Astrocyte (in vitro differentiated cells and primary cell): ENCODE data around the gene LGI2. TPM values are rescaled to one million over a fixed set of nuclear protein-coding genes. Genes with fewer than 3 reads are reported as not detected.

ENCODE experiments used
- DNase-seq: peaks from one replicate; pipeline ENCODE4 v3.0.0-alpha.2; 2010; ENCODE audit warnings: low read depth
- FAIRE-seq: peaks from 2 replicates; lab custom pipeline; 2011; peaks lifted over from hg19 to GRCh38; lab: Jason Lieb, UNC
- H2AFZ ChIP-seq: 2 replicates; pipeline ENCODE4 v1.6.0; 2012; ENCODE audit warnings: low read depth, low read length, inconsistent platforms
- H3K27ac ChIP-seq: 2 replicates; pipeline ENCODE4 v1.5.1; 2011; ENCODE audit warnings: low read depth, low read length, inconsistent platforms
- H3K27me3 ChIP-seq: 2 replicates; pipeline ENCODE4 v1.6.0; 2011; ENCODE audit warnings: low read length, inconsistent platforms; ENCODE audit not compliant: insufficient read depth
- H3K36me3 ChIP-seq: 2 replicates; pipeline ENCODE4 v1.5.1; 2011; ENCODE audit warnings: low read length, inconsistent platforms; ENCODE audit not compliant: insufficient read depth
- H3K4me1 ChIP-seq: 2 replicates; pipeline ENCODE4 v1.5.1; 2011; ENCODE audit warnings: low read length, inconsistent platforms; ENCODE audit not compliant: insufficient read depth
- H3K4me2 ChIP-seq: 2 replicates; pipeline ENCODE4 v1.6.0; 2012; ENCODE audit warnings: low read length, inconsistent platforms
- H3K4me3 ChIP-seq: 2 replicates; pipeline ENCODE4 v1.5.1; 2011; ENCODE audit warnings: low read depth, mild to moderate bottlenecking, low read length, inconsistent platforms; ENCODE audit not compliant: insufficient read depth
- H3K79me2 ChIP-seq: 2 replicates; pipeline ENCODE4 v1.6.0; 2012; ENCODE audit warnings: mild to moderate bottlenecking, low read length, inconsistent platforms; ENCODE audit not compliant: insufficient read depth
- H3K9ac ChIP-seq: 2 replicates; pipeline ENCODE4 v1.6.0; 2012; ENCODE audit warnings: mild to moderate bottlenecking, low read length, inconsistent platforms
- H3K9me3 ChIP-seq: 2 replicates; pipeline ENCODE4 v1.5.1; 2012; ENCODE audit warnings: low read depth, mild to moderate bottlenecking, low read length, inconsistent platforms; ENCODE audit not compliant: insufficient read depth
- H4K20me1 ChIP-seq: 2 replicates; pipeline ENCODE4 v1.6.0; 2012; ENCODE audit warnings: low read length, inconsistent platforms; ENCODE audit not compliant: insufficient read depth
- H3K27ac Mint-ChIP-seq: one replicate; pipeline ENCODE4 v1.8.0; 2021; ENCODE audit warnings: mild to moderate bottlenecking, mixed read lengths; ENCODE audit not compliant: unreplicated experiment
- H3K27me3 Mint-ChIP-seq: one replicate; pipeline ENCODE4 v1.8.0; 2021; ENCODE audit warnings: low read depth, mixed read lengths; ENCODE audit not compliant: unreplicated experiment
- H3K36me3 Mint-ChIP-seq: one replicate; pipeline ENCODE4 v1.8.0; 2021; ENCODE audit warnings: low read depth, mixed read lengths; ENCODE audit not compliant: unreplicated experiment
- H3K4me1 Mint-ChIP-seq: one replicate; pipeline ENCODE4 v1.8.0; 2021; ENCODE audit warnings: low read depth, mixed read lengths; ENCODE audit not compliant: unreplicated experiment
- H3K4me3 Mint-ChIP-seq: one replicate; pipeline ENCODE4 v1.8.0; 2021; ENCODE audit warnings: mild to moderate bottlenecking, moderate library complexity, mixed read lengths; ENCODE audit not compliant: unreplicated experiment
- H3K9me3 Mint-ChIP-seq: one replicate; pipeline ENCODE4 v1.8.0; 2021; ENCODE audit warnings: mild to moderate bottlenecking, mixed read lengths; ENCODE audit not compliant: unreplicated experiment
- CTCF ChIP-seq: IDR thresholded peaks from 2 replicates; pipeline ENCODE4 v1.5.1; 2011; ENCODE audit warnings: low read depth, mild to moderate bottlenecking, inconsistent platforms, low read length, moderate library complexity; ENCODE audit not compliant: insufficient read depth
- EZH2 ChIP-seq: IDR thresholded peaks from 2 replicates; pipeline ENCODE4 v1.6.1; 2012; ENCODE audit warnings: mild to moderate bottlenecking, low read length, inconsistent platforms; ENCODE audit not compliant: insufficient read depth
- total RNA-seq: library from RNA; stranded (reverse); gene quantifications from 2 replicates; pipeline ENCODE4 v1.2.1, GENCODE V29; 2021

The LGI2 gene
- total RNA-seq, 1 donor from 2014 or later, result 0.27 TPM

DNA sequence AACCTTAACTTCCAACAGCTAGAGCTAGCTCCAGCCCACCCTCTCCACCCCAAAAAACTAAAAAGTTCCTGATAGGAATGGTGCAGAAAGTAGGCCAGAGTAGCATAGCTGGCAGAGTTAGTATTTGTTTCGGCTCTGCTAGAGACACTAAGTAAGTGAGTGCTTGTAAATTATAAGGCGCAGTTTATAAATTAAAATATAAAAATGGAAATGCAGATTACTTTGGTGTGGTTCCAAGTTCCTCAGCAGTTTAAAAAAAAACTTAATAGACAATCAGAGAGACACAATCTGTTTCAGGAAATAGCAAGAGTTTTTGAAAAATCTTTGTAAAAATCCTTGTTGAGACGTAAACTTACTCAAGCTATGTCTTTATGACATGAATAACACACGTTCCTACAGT, 2.8 kb upstream of the LGI2 start:
- Histone ChIP-seq H2AFZ (no peak overlapping the region), H3K4me1 (peaks cover 6% of the 10 kb centered on the region), H3K9me3 (no peaks in the 10 kb centered on the region), H3K4me3 (no peak overlapping the region), H3K9ac (no peak overlapping the region), H4K20me1 (peaks cover 4% of the 10 kb centered on the region), H3K4me2 (no peak overlapping the region), H3K27me3 (peaks cover 46% of the 10 kb centered on the region), H3K27ac (no peak overlapping the region), H3K36me3 (no peaks in the 10 kb centered on the region), H3K79me2 (no peaks in the 10 kb centered on the region)
- Mint-ChIP-seq H3K9me3 (peaks cover 13% of the 10 kb centered on the region), H3K4me1 (no peaks in the 10 kb centered on the region), H3K27me3 (peaks cover 74% of the 10 kb centered on the region), H3K27ac (no peak overlapping the region), H3K4me3 (no peak overlapping the region), H3K36me3 (peaks cover 3% of the 10 kb centered on the region)
- no peak for TF ChIP-seq CTCF
- no peak for TF ChIP-seq EZH2
- FAIRE-seq (no peak), DNase-seq (no peak)

- no peak overlapping the region for H3K4me3 Mint-ChIP-seq
- Histone ChIP-seq H3K9ac (no peak overlapping the region), H3K4me3 (no peak overlapping the region), H3K4me2 (no peak overlapping the region), H4K20me1 (peaks cover 4% of the 10 kb centered on the region), H3K9me3 (no peaks in the 10 kb centered on the region), H3K4me1 (peaks cover 6% of the 10 kb centered on the region), H3K36me3 (no peaks in the 10 kb centered on the region), H3K27me3 (peaks cover 53% of the 10 kb centered on the region), H3K79me2 (no peaks in the 10 kb centered on the region), H2AFZ (no peak overlapping the region), H3K27ac (no peak overlapping the region)
- FAIRE-seq, result no peak
- H3K27me3 Mint-ChIP-seq, result peaks cover 75% of the 10 kb centered on the region
- no peaks in the 10 kb centered on the region for H3K4me1 Mint-ChIP-seq
- H3K27ac Mint-ChIP-seq, result no peak overlapping the region
- TF ChIP-seq CTCF (peak; percentile 23), EZH2 (no peak)
- peaks cover 3% of the 10 kb centered on the region for H3K36me3 Mint-ChIP-seq
- DNase-seq, result peak; percentile 46
- peaks cover 13% of the 10 kb centered on the region for H3K9me3 Mint-ChIP-seq
These were observed 1.4 kb upstream of the LGI2 start for GRCh38 chr4:25032126-25032525.

GRCh38 chr4:25031077-25031621, 403 bp upstream of the LGI2 start:
- H3K36me3 Mint-ChIP-seq, result peaks cover 3% of the 10 kb centered on the region
- H3K9me3 ChIP-seq, result no peaks in the 10 kb centered on the region
- DNase-seq, result peak; percentile 26
- no peaks in the 10 kb centered on the region for H3K36me3 ChIP-seq
- TF ChIP-seq CTCF, result no peak
- peak; percentile 19 for TF ChIP-seq EZH2
- no peaks in the 10 kb centered on the region for H3K79me2 ChIP-seq
- H3K27me3 ChIP-seq, result peaks cover 62% of the 10 kb centered on the region
- H3K9me3 Mint-ChIP-seq, result peaks cover 13% of the 10 kb centered on the region
- peak overlapping the region; percentile 82 for H3K4me3 Mint-ChIP-seq
- no peak overlapping the region for H3K9ac ChIP-seq
- H3K27me3 Mint-ChIP-seq, result peaks cover 77% of the 10 kb centered on the region
- H3K4me3 ChIP-seq, result peak overlapping the region; percentile 20
- H3K27ac ChIP-seq, result no peak overlapping the region
- H3K4me1 ChIP-seq, result peaks cover 6% of the 10 kb centered on the region
- H3K4me1 Mint-ChIP-seq, result no peaks in the 10 kb centered on the region
- peak overlapping the region; percentile 83 for H3K4me2 ChIP-seq
- H4K20me1 ChIP-seq, result peaks cover 4% of the 10 kb centered on the region
- no peak overlapping the region for H3K27ac Mint-ChIP-seq
- no peak overlapping the region for H2AFZ ChIP-seq
- no peak for FAIRE-seq
